ENCODE data around the gene TSGA10IP.

TSGA10IP gene

DNA sequence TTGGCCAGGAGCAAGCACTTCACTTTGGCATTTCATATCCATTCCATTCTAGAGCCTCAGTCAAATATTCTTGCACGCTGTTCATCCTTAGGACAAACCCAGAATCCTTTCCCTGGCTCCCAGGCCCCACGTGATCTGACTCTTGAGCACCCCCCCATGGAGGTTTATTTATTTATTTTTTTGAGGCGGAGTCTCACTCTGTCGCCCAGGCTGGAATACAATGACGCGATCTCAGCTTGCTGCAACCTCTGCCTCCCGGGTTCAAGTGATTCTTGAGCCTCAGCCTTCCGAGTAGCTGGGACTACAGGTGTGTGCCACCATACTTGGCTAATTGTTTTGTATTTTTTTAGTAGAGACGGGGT is 12.7 kb upstream of the TSGA10IP start:
- in situ Hi-C loops (cut with HindIII; ENCODE audit: low pct_ligation_motif_present, low sequenced_read_pairs): no loop called here
- H3K36me3 ChIP-seq (replicated peaks): no peaks in the 10 kb centered on the region
- DNase-seq: peak; percentile 24
- TF ChIP-seq, protein P1, sequence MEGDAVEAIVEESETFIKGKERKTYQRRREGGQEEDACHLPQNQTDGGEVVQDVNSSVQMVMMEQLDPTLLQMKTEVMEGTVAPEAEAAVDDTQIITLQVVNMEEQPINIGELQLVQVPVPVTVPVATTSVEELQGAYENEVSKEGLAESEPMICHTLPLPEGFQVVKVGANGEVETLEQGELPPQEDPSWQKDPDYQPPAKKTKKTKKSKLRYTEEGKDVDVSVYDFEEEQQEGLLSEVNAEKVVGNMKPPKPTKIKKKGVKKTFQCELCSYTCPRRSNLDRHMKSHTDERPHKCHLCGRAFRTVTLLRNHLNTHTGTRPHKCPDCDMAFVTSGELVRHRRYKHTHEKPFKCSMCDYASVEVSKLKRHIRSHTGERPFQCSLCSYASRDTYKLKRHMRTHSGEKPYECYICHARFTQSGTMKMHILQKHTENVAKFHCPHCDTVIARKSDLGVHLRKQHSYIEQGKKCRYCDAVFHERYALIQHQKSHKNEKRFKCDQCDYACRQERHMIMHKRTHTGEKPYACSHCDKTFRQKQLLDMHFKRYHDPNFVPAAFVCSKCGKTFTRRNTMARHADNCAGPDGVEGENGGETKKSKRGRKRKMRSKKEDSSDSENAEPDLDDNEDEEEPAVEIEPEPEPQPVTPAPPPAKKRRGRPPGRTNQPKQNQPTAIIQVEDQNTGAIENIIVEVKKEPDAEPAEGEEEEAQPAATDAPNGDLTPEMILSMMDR (IDR thresholded peaks at IDR 0.05; ENCODE audit: low read depth, low read length, missing control alignments): no peak
- no peaks in the 10 kb centered on the region for H3K27me3 ChIP-seq (replicated peaks)
- H3K27ac ChIP-seq: no peak overlapping the region
- no peak overlapping the region for H3K4me3 ChIP-seq (ENCODE audit: low read depth, low read length)

DNA sequence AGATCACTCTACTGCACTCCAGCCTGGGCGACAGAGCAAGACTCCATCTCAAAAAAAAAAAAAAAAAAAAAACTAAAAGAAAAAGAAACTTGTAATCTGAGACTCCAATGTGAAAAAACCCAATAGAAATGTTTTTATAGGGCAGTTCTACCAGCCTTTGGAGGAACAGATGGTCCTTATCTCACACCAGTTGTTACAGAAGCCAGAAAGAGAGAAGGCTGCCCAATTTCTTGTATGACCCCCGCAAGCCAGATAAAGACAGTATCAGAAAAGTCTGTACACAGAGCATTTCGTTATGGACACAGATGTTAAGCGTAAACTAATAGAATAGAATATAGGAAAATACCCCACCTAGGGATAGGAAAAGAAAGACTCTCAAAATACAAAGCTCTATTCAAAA is 11.3 kb upstream of the TSGA10IP start:
- no peak for DNase-seq
- in situ Hi-C loops (cut with HindIII; ENCODE audit: low pct_ligation_motif_present, low sequenced_read_pairs): no loop called here
- H3K4me3 ChIP-seq (ENCODE audit: low read depth, low read length): no peak overlapping the region
- no peaks in the 10 kb centered on the region for H3K36me3 ChIP-seq (replicated peaks)
- H3K27me3 ChIP-seq (replicated peaks): no peaks in the 10 kb centered on the region
- TF ChIP-seq, protein P1 (IDR thresholded peaks at IDR 0.05; ENCODE audit: low read depth, low read length, missing control alignments): no peak
- H3K27ac ChIP-seq: no peak overlapping the region

DNA sequence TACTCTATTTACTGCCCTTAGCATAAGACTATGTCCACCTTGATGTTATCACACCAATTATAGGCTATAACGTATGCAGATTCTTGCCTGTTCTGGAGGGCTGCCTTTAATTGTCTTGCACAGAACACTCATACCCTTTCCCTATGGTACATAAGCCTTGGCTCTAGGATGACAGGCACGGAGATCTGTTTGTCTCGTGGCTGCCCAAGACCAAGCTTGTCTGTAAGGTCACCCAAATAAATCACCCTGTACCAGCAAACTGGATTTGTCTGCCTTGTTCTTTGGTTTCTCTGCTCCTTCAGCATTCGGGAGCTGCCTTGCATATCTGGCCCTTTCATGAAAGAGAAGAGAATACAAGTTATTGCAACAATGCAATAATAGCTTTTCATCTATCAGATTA is 7.5 kb upstream of the TSGA10IP start:
- Histone ChIP-seq H3K4me3 (ENCODE audit: low read depth, low read length) (no peak overlapping the region), H3K27me3 (replicated peaks) (no peaks in the 10 kb centered on the region), H3K36me3 (replicated peaks) (no peaks in the 10 kb centered on the region), H3K27ac (no peak overlapping the region)
- no peak for DNase-seq
- in situ Hi-C loops (cut with HindIII; ENCODE audit: low pct_ligation_motif_present, low sequenced_read_pairs): no loop called here
- TF ChIP-seq, protein P1 (IDR thresholded peaks at IDR 0.05; ENCODE audit: low read depth, low read length, missing control alignments): no peak

DNA sequence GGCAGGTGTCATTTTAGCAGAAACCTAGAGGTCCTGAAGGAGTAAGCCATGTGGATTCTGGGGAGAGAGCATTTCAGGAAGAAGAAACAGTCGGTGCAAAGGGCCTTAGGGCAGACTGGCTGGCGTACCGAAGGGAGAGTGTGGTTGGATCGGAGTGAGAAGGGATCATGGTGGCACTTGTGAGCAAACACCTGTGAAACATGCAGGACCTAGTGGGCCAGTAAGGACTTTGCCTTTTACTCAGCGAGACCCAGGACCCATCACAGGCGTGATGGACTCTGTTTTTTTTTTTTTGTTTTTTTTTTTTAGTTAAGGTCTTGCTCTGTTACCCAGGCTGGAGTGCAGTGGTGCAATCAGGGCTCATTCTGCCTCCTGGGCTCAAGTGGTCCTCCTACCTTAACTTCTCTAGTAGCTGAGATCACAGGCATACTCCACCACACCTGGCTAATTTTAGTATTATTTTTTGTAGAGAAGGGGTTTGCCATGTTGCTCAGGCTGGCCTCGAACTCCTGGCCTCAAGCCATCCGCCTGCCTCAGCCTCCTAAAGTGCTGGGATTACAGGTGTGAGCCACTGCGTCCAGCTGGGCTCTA is 3.5 kb upstream of the TSGA10IP start:
- peak overlapping the region; percentile 42 for H3K27ac ChIP-seq
- no peak for DNase-seq
- in situ Hi-C loops (cut with HindIII; ENCODE audit: low pct_ligation_motif_present, low sequenced_read_pairs): no loop called here
- H3K27me3 ChIP-seq (replicated peaks): no peaks in the 10 kb centered on the region
- H3K4me3 ChIP-seq (ENCODE audit: low read depth, low read length): no peak overlapping the region
- TF ChIP-seq, protein P1 (IDR thresholded peaks at IDR 0.05; ENCODE audit: low read depth, low read length, missing control alignments): no peak
- H3K36me3 ChIP-seq (replicated peaks): no peaks in the 10 kb centered on the region

DNA sequence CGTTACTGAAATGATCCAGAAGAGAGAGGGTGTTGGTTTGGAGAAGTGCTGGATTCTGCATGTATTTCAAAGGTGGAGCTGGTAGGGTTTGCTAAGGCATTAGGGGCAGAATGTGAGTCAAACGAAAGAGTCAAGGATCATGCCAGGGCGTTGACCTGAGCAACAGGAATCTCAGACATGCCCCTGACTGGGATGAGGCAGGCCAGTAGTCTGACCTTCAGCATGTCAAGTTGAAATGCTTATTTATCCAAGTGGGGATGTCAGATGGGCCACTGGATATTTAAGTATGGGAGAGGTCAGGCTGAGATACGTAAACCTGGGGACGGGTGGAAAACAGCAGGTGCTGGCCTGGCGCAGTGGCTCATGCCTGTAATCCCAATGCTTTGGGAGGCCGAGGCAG is 2.7 kb upstream of the TSGA10IP start:
- Histone ChIP-seq H3K4me3 (ENCODE audit: low read depth, low read length) (no peak overlapping the region), H3K36me3 (replicated peaks) (no peaks in the 10 kb centered on the region), H3K27ac (no peak overlapping the region), H3K27me3 (replicated peaks) (no peaks in the 10 kb centered on the region)
- TF ChIP-seq, protein P1 (IDR thresholded peaks at IDR 0.05; ENCODE audit: low read depth, low read length, missing control alignments): no peak
- DNase-seq: no peak
- in situ Hi-C loops (cut with HindIII; ENCODE audit: low pct_ligation_motif_present, low sequenced_read_pairs): no loop called here

DNA sequence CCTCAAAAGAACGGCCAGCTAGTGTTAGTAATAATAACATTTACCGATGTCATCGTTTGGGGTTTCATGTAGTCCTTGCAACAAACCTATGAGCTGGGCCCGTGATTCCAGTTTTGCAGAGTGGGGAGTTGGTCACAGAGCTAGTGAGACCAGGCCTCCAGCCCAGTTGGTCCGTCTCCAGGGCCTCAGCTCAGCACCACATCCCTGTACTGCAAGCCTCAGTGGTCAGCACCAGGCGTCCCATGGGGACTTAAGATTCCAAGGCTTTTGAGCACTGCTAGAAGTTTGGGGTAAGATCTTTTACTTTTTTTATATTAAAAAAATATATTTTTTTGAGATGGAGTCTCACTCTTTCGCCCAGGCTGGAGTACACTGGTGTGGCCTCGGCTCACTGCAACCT is 1.1 kb upstream of the TSGA10IP start:
- no peaks in the 10 kb centered on the region for H3K36me3 ChIP-seq (replicated peaks)
- H3K27ac ChIP-seq: no peak overlapping the region
- H3K4me3 ChIP-seq (ENCODE audit: low read depth, low read length): no peak overlapping the region
- no peaks in the 10 kb centered on the region for H3K27me3 ChIP-seq (replicated peaks)
- DNase-seq: no peak
- TF ChIP-seq, protein P1 (IDR thresholded peaks at IDR 0.05; ENCODE audit: low read depth, low read length, missing control alignments): no peak
- in situ Hi-C loops (cut with HindIII; ENCODE audit: low pct_ligation_motif_present, low sequenced_read_pairs): no loop called here
